Measurements from ENCODE around the gene C16orf90.

GRCh38 chr16:3542601-3543373 lies 47.5 kb upstream of the C16orf90 start:
- TF ChIP-seq CTCF (IDR thresholded peaks at IDR 0.05) (no peak), POLR2A (IDR thresholded peaks at IDR 0.05) (no peak)

All from uterus (tissue), 2 donors.